Thyroid gland (tissue), 4 donors: ENCODE measurements around the gene NUP188. TPM values are rescaled to one million over a fixed set of nuclear protein-coding genes. Genes with fewer than 3 reads are reported as not detected.

Experiments used
- DNase-seq, 2 donors: peaks; one replicate each; pipeline ENCODE4 v3.0.0-alpha.2; 2019
- H3K27ac ChIP-seq, 3 donors: fragments of 200-600 bp; sonication (generic); 1 replicate in 2 of 3; 2 replicates in 1 of 3; pipeline ENCODE4 v1.5.1; 2016 to 2019; ENCODE audit warnings: mild to moderate bottlenecking in 1 of 3, moderate library complexity in 1 of 3
- H3K27me3 ChIP-seq: fragments of 200-600 bp; sonication (generic); one replicate; pipeline ENCODE4 v1.5.1; 2019
- H3K36me3 ChIP-seq, 2 donors: fragments of 200-600 bp; sonication (generic); one replicate each; pipeline ENCODE4 v1.5.1; 2016 to 2019
- H3K4me1 ChIP-seq, 2 donors: fragments of 200-600 bp; sonication (generic); one replicate each; pipeline ENCODE4 v1.5.1; 2017 to 2019
- H3K4me3 ChIP-seq, 3 donors: fragments of 200-600 bp; sonication (generic); replicated peaks in 1 of 3; 1 replicate in 2 of 3; 2 replicates in 1 of 3; pipeline ENCODE4 v1.5.1; 2016; ENCODE audit warnings: mild to moderate bottlenecking in 1 of 3
- H3K9me3 ChIP-seq: fragments of 200-600 bp; sonication (generic); one replicate; pipeline ENCODE4 v1.5.1; 2017
- CTCF ChIP-seq, 6 experiments: fragments of 200-600 bp in 3 of 6; fragments of 450-650 bp in 3 of 6; sonication (generic) in 3 of 6; IDR thresholded peaks; one replicate each; pipeline ENCODE4 v1.5.1; 2016 to 2019; ENCODE audit warnings: antibody characterized with exemption in 6 of 6, mild to moderate bottlenecking in 2 of 6, inconsistent platforms in 1 of 6, moderate library complexity in 1 of 6
- POLR2A ChIP-seq, 2 donors: fragments of 450-650 bp; IDR thresholded peaks; one replicate each; pipeline ENCODE4 v1.6.1; 2017; ENCODE audit warnings: antibody characterized with exemption in 2 of 2, mild to moderate bottlenecking in 2 of 2, moderate library complexity in 1 of 2
- WGBS, 2 donors: methylation state at CpG; one replicate each; pipeline ENCODE4 v1.1.5; 2017; 5-methylcytosine and 5-hydroxymethylcytosine counted together
- intact Hi-C: fragments of 100-400 bp; cut with DNase I; formaldehyde crosslinking; loops from one replicate; pipeline ENCODE4 v1.15.1; 2023
- total RNA-seq, 4 donors: library from RNA; depleted of rRNA; stranded (reverse); fragments of >200 nt; gene quantifications; one replicate each; pipeline ENCODE4 v1.2.3, GENCODE V29; 2016

Gene NUP188
- total RNA-seq, 4 donors from 2014 or later = 27.1 to 78.2 (median 35.8) TPM

DNA sequence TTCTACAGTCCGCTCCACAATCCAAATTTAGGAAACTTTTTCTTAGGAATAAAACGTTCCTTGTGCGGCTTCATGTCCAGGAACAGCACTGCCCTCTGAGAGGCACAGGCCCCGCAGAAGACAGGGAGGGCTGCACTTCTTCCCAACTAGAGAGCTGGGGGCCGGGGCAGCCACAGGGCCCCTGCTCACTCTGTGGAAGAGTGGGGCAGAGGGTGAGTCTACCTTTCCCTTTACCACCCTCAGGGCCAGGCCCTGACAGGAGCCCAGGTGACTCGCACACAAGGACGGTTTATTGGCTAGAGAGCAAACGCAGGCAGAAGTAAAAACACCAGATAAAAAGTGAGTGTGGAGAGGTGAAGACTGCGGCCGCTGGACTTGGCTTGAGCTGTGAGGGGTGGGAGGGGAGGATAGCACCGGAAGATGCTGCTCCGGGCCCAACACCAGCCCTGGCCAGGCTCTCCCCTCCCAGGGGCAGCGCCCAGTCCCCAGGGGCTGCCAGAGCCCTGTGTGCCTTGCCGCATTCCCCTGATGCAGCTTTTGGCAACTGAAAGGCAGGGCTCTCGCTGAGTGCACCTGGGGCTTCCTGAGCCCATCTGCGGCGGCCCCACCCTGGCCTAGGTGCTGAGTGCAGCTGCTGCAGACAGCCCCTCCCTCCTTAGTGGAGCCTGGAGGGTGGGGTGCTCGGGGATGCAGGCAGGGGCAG is 60.4 kb downstream of the NUP188 start:
- H3K4me1 ChIP-seq = no peaks in the 10 kb centered on the region
- no peak for TF ChIP-seq POLR2A (IDR thresholded peaks at IDR 0.05)
- no peak for TF ChIP-seq CTCF (IDR thresholded peaks at IDR 0.05)
- peaks cover 21 to 32% of the 10 kb centered on the region in 2 donors for H3K36me3 ChIP-seq
- intact Hi-C loops = no loop called here
- DNase-seq = no peak
- no peak overlapping the region for H3K4me3 ChIP-seq
- WGBS, 2 donors = 88 to 90% methylated on average over 12 to 18 of the region's 18 CpGs
- H3K27ac ChIP-seq = no peak overlapping the region
- H3K9me3 ChIP-seq = no peaks in the 10 kb centered on the region
- H3K27me3 ChIP-seq = no peaks in the 10 kb centered on the region

- TF ChIP-seq POLR2A (IDR thresholded peaks at IDR 0.05) = no peak
- no peak for TF ChIP-seq CTCF (IDR thresholded peaks at IDR 0.05)
- Histone ChIP-seq H3K27me3 (no peaks in the 10 kb centered on the region), H3K9me3 (no peaks in the 10 kb centered on the region), H3K27ac (no peak overlapping the region), H3K4me1 (no peaks in the 10 kb centered on the region), H3K36me3 (peaks cover 27% of the 10 kb centered on the region in 2 donors), H3K4me3 (no peak overlapping the region)
- 100% methylated on average over 2 to 6 of the region's 6 CpGs for WGBS, 2 donors
- intact Hi-C loops = no loop called here
- no peak for DNase-seq
Measured at GRCh38 chr9:129008469-129008965, 61.0 kb downstream of the NUP188 start.

DNA sequence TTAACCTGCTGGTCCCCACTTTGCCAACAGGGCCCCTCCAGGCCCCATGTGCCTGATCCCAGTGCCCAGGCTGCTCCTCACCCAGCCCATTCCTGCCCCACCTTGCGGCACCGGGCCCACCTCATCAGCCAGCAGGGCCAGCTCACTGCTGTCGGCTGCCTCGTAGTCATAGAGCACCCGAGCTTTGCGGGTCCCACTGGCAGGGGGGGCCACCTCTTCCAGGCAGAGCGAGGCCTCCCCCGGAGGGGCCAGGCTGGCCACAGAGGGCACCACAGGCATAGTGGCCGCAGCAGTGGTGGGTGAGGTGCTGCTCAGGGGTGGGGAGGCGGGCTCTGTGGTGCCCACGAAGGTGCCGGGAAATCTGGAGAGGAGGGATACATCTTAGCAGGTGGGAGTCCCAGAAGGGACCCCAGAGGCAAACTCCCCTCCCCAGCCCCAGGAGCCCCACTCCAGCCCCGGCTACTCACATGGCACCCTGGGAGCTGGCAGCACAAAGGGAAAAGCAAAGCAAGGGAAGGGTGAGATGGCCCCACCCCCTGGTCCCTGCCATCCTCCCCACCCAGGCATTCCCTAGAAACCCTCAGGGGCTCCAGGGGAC is 61.6 kb downstream of the NUP188 start:
- Histone ChIP-seq H3K27me3 (no peaks in the 10 kb centered on the region), H3K4me3 (no peak overlapping the region), H3K9me3 (no peaks in the 10 kb centered on the region), H3K36me3 (peaks cover 29 to 32% of the 10 kb centered on the region in 2 donors), H3K4me1 (no peaks in the 10 kb centered on the region), H3K27ac (no peak overlapping the region)
- DNase-seq = no peak
- intact Hi-C loops = no loop called here
- WGBS, 2 donors = 87 to 100% methylated on average over 2 to 5 of the region's 13 CpGs
- TF ChIP-seq CTCF (IDR thresholded peaks at IDR 0.05) (no peak), POLR2A (IDR thresholded peaks at IDR 0.05) (no peak)

GRCh38 chr9:129009584-129010141 is 62.2 kb downstream of the NUP188 start:
- 94 to 95% methylated on average over 14 to 15 of the region's 17 CpGs for WGBS, 2 donors
- Histone ChIP-seq H3K36me3 (peaks cover 35 to 36% of the 10 kb centered on the region in 2 donors), H3K4me1 (no peaks in the 10 kb centered on the region), H3K4me3 (no peak overlapping the region), H3K27ac (no peak overlapping the region), H3K27me3 (no peaks in the 10 kb centered on the region), H3K9me3 (no peaks in the 10 kb centered on the region)
- DNase-seq = no peak
- intact Hi-C loops = no loop called here
- TF ChIP-seq POLR2A (IDR thresholded peaks at IDR 0.05) (no peak), CTCF (IDR thresholded peaks at IDR 0.05) (no peak)
